Measurements from ENCODE around the gene PLA2R1.
A peak's percentile ranks its signal among the peaks of the same experiment; 100 is the strongest.

PLA2R1 gene

DNA sequence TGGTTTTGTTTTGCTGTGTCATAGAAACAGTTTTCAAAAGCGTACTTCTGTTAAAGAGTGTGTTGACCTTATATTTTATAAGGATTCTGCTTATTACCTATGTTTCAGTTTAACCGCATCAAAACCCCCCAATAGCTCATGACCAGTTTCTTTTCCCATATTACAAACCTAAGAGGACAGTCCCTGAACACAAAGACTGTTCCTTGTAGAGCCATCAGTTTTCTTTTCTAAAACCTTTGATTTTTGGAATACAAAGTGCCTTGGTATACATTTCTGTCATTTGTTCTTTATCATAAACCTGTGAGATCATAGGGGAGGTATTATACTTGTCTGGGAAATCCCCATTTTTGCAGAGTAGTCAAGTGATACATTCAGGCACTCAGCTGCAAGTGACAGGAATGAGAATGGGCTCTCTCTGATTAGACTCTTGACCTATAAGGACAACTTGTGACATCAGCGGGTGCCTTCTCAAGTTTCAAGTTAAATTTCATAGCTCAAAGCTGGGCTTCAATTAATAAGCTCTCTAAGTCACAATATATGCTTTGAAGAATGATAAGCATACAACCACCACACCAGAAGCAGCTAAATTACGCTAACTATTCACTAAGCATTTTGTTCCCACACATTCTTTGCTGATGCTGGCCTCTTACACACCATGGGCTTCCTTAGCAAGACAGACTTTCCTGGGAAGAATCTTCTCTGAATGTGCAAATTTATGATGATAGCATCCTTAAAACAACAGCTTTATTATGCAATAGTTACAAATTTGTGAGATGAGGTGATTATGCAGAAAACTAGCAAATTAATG, 167.0 kb downstream of the PLA2R1 start:
- DNase-seq (ENCODE audit: low spot score), result no peak

DNA sequence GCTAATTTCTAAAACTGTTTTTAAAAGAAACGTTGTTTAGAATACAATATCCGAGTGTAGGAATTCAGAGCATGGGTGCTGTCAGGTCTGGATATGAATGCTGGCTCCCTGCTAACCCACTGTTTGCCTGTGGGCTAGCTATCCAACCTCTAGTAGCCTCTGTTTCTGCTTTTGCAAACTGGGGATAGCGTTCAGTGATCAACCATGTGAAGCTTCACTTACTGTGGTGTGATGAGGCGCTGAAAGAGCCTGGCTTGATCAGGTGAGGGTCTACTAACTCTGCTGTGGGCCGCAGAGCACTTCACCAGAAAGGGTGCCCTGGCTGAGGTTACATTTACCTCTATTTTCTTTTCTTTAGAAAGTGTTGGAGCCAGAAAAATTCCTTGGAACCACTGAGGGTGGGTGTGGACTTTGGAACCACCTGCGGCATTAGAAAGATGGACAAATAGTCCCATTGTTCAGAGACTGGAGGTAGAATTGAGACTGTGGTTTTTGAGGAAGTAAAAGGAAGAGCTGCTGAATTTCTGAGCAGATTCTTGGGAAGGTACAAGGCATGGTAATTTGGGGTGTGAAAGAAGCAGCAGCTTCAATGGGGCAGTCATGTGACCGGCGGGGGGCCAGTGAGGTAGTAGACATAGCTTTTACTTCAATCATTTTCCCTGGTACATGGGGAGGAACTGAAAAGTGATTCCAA, 168.1 kb downstream of the PLA2R1 start:
- no peak for DNase-seq (ENCODE audit: low spot score)

DNA sequence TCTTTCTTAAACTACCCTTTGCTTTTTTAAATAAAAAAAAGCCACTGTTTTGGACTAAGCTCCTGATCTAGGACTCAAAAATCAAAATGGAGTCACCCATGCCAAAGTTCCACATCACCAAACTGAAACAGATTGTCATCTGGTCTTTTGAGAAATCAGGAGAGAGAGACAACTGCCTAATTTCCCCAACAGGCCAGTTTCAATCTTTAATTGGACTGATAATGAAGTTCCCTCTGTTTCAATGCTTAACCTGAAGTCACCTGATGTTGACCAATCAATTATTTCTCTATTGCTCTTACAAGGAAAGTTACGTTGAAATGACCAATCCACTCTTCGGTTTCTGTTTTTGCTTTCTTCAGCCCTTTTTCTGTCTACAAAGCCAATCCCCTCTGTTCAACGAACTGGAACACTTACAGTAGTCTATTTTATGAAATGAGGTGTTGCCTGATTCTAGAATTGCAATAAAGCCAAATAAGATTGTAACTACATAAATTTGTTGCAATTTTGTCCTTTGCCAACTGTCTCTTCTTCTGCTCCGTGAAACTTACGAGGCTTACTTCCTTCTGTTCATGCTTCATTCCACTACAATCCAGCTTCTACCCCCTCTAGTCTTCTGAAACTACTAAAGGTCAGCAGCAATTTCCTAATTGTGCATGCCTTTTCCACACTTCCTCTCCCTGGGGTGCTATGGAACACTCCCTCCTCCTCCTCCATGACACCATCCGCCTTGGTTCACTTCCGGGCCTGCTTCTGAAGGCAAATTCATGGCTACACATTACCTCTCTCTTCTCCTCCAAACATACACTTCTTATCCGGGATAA, 169.2 kb downstream of the PLA2R1 start:
- no peak for DNase-seq (ENCODE audit: low spot score)

DNA sequence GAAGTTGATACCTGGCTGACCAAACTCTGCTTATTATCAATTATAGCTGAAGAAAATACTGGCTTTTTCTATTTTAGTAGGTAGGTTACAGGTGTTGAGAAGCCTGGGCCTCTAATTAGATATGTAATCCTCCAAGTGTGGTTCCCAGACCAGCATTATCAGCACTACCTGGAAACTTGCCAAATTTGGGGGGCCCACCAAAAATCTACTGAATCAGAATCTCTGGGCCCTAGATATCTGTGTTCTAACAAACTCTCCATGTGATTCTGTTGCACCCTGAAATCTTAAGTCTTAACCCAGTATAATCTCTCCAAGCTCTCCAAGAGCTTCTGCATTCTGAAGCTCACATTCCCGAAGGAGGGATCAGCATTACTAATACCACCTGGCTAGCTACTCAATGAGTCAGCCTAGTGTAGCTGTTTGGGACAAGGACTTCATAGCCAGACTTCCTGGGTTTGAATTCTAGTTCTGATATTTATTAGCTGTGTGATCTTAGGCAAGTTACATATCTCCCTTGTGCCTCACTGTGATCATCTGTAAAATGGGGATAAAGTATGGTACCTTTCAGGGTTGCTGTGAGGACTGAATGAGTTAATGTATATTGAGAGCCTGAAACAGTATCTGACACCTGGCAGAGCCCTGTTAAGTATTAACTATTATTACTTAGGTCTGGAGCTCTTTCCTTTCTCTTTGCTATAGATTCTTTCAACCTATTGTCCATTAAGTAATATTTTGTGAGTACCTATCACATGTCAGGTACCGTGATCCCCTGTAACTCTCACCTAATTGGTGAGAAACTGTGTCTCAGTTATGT, 170.3 kb downstream of the PLA2R1 start:
- peak; percentile 43 for DNase-seq (ENCODE audit: low spot score)

DNA sequence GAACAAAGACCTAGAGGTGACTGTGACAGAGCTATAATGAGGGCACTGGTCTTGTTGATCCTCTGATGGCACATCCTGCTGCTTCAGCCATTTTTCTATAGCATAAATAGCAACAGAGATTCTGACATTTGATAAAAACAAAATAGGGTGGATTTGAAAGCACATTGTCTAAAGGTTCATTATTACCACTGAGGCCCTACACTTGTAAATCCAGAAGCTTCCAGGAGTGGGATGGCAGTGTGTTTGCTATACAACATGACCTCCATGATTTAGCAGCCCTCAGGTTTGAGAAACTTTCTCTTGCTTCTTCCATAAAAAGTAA, 171.2 kb downstream of the PLA2R1 start:
- DNase-seq (ENCODE audit: low spot score), result no peak

DNA sequence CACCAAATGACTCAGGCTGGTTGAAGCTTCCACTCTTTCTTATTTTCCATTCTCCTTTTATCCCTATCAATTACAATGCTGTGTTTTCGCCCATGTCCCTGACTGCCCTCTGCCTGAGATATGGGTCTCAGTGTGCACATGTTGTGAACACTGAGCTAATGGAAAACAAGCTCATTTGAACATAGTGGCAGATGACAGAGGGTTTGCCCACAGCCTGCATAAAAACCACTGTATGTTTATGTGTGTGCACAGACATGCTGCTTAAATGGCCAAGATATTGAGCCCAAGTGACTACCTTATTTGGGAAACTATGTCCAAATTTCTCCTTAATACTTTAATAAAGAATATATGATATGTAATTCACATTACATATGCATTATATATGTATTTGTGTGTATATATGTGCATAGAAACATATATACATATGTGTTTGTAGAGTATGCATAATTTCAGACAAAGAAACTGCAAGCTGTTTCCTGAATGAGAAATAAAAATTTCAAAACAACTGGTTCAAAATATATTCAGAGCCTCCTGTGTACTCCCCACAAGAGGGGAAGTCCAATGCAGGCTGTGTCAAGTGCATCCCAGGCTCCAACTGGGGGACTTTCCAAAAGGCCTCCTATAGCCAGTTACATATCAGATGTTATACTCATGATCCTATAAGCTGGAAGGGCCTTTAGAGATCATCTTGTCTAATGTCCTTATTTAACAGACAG, 171.7 kb downstream of the PLA2R1 start:
- no peak for DNase-seq (ENCODE audit: low spot score)

DNA sequence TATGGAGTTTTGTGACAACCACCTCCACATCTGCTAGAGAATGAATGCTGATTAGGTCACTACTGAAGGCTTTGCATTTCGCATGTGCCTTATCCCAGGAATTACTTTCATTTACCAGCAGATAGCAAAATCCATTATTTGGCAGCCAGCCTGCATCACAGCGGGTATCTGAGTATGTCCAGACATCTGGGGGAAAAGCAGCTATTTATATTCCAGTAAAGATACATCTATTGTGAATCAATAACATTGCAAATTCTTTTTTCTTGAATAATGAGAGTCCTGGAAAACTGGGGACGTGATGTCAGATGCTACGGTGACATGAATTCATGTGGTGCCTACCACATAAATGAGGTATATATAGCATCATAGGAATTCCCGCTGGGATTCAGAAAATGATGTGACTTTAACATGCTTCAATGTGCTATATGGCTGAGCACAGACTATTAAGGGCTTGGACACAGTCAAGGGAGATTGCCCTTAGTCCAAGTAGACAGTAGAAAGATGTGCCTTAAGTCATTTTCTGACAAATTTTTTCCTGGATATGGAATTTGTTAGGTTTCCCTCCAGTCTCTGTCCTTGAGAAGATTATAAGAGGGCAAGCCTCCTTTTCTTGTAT, 180.2 kb downstream of the PLA2R1 start:
- DNase-seq (ENCODE audit: low spot score), result no peak

Data from AG08396 (cell line).